GM18507 (cell line): ENCODE results near the gene TPSG1.

Experiments used
- DNase-seq: peaks from one replicate; pipeline ENCODE4 v3.0.0; 2011; ENCODE audit warnings: low read depth; ENCODE audit not compliant: insufficient read length; ENCODE audit errors: extremely low spot score
- FAIRE-seq: peaks from 2 replicates; lab custom pipeline; 2011; peaks lifted over from hg19 to GRCh38; lab: Jason Lieb, UNC

The TPSG1 gene

GRCh38 chr16:1184156-1184868, 40.8 kb downstream of the TPSG1 start:
- no peak for DNase-seq
- no peak for FAIRE-seq

- FAIRE-seq (no peak), DNase-seq (no peak)
Observed at GRCh38 chr16:1182950-1183907, 41.8 kb downstream of the TPSG1 start.

GRCh38 chr16:1182316-1182671, 42.8 kb downstream of the TPSG1 start:
- no peak for DNase-seq
- FAIRE-seq = no peak

GRCh38 chr16:1181404-1182315, 43.4 kb downstream of the TPSG1 start:
- DNase-seq (no peak), FAIRE-seq (no peak)

GRCh38 chr16:1180549-1181403, 44.3 kb downstream of the TPSG1 start:
- FAIRE-seq (no peak), DNase-seq (no peak)

- no peak for DNase-seq
- FAIRE-seq = no peak
Observed at GRCh38 chr16:1178295-1178910, 46.7 kb downstream of the TPSG1 start.

- DNase-seq = no peak
- FAIRE-seq = no peak
Observed at GRCh38 chr16:1177750-1178149, 47.3 kb downstream of the TPSG1 start.

- no peak for FAIRE-seq
Observed at GRCh38 chr16:1177053-1177452, 48.0 kb downstream of the TPSG1 start.

GRCh38 chr16:1176280-1176897, 48.7 kb downstream of the TPSG1 start:
- FAIRE-seq (no peak), DNase-seq (no peak)

More at GRCh38 chr16:1177053-1177452, 48.0 kb downstream of the TPSG1 start:
- no peak for DNase-seq

GRCh38 chr16:1175566-1176279, 49.3 kb downstream of the TPSG1 start:
- DNase-seq = no peak
- no peak for FAIRE-seq

GRCh38 chr16:1174477-1175357, 50.4 kb downstream of the TPSG1 start:
- DNase-seq (no peak), FAIRE-seq (no peak)

GRCh38 chr16:1173788-1174451, 51.1 kb downstream of the TPSG1 start:
- no peak for DNase-seq
- no peak for FAIRE-seq

GRCh38 chr16:1172651-1173050, 52.4 kb downstream of the TPSG1 start:
- no peak for DNase-seq
- FAIRE-seq = no peak

- FAIRE-seq (no peak), DNase-seq (no peak)
Observed at GRCh38 chr16:1171854-1172428, 53.1 kb downstream of the TPSG1 start.
